GM19452 (cell line): ENCODE measurements around the gene ALPK3.
"Not testable (repeated sequence)": the region's sequence is repeated elsewhere in the genome, so short reads cannot be mapped to it uniquely, and the experiment has no call there.

Experiments
- ATAC-seq: cut with Tn5 transposase; IDR thresholded peaks from one replicate; pipeline ENCODE4 v1.9.1; 2021; ENCODE audit not compliant: unreplicated experiment

The ALPK3 gene

GRCh38 chr15:84842781-84843180 is 25.6 kb downstream of the ALPK3 start:
- ATAC-seq = no peak

DNA sequence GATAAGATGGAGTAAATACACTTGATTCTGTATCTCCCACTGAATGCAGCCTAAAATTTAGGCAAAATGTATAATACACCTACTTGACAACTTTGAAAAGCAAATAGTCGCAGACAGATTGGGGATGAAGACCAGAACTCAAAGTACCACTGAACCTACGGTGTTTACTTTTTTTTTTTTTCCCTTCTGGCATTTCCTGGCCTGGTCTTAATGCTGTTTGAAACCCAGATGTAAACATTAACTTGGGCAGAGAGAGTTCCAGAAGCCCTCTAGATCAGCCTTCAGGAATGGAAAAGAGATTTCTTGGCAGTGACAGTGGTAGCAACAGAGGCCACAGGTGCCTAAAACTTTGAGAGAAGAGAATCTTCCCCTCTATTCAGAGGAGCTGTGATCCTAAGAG is 27.8 kb downstream of the ALPK3 start:
- ATAC-seq = no peak

DNA sequence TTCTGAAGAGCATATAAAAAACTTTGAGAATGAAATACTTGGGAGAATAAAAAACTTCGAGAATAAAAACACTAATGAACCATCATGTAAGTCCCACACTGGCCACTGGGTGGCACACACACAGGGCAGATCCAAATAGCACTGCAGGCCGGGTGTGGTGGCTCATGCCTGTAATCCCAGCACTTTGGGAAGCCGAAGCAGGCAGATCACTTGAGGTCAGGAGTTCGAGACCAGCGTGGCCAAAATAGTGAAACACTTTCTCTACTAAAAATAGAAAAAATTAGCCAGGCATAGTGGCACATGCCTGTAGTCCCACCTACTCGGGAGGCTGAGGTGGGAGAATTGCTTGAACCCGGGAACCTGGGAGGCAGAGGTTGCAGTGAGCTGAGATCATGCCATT is 28.5 kb downstream of the ALPK3 start:
- ATAC-seq = not testable (repeated sequence)

- ATAC-seq = no peak
These were observed 29.1 kb downstream of the ALPK3 start for GRCh38 chr15:84846269-84846668.

- ATAC-seq = no peak
These were observed 30.2 kb downstream of the ALPK3 start for GRCh38 chr15:84847382-84847781.

- no peak for ATAC-seq
These were observed 35.1 kb downstream of the ALPK3 start for GRCh38 chr15:84852212-84852611.

GRCh38 chr15:84855136-84855535 is 38.0 kb downstream of the ALPK3 start:
- ATAC-seq = no peak

- no peak for ATAC-seq
These were observed 38.6 kb downstream of the ALPK3 start for GRCh38 chr15:84855765-84856164.

DNA sequence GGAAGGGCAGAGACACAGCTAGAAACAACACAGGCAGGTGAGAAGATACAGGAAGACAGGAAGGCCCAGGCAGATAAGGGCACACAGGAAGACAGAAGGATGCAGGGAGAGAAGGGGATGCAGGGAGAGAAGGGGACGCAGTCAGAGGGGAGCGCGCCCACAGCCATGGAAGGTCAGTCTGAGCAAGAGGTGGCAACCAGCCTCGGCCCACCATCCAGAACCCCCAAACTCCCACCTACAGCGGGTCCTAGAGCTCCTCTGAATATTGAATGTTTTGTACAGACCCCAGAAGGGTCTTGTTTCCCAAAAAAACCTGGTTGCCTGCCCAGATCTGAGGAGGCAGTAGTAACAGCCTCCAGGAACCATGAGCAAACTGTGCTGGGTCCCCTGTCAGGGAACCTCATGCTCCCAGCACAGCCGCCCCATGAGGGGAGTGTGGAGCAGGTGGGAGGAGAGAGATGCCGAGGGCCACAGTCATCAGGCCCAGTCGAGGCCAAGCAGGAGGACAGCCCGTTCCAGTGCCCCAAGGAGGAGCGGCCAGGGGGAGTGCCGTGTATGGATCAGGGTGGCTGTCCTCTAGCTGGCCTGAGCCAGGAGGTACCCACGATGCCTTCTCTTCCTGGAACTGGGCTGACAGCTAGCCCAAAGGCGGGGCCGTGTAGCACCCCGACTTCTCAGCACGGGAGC is 39.7 kb downstream of the ALPK3 start:
- ATAC-seq = no peak

DNA sequence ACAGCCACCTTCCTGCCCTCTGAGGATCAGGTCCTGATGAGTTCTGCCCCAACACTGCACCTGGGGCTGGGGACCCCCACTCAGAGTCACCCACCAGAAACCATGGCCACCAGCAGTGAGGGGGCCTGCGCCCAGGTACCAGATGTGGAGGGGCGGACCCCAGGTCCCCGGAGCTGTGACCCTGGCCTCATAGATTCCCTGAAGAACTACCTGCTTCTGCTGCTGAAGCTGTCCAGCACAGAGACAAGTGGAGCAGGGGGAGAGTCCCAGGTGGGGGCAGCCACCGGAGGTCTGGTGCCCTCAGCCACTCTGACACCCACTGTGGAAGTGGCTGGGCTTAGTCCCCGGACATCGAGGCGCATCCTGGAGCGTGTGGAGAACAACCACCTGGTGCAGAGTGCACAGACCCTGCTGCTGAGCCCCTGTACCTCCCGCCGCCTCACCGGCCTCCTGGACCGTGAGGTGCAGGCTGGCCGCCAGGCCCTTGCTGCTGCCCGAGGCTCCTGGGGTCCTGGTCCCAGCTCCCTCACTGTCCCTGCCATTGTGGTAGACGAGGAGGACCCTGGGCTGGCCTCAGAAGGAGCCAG is 40.4 kb downstream of the ALPK3 start:
- ATAC-seq = no peak

- ATAC-seq = no peak
These were observed 41.1 kb downstream of the ALPK3 start for GRCh38 chr15:84858231-84858630.

DNA sequence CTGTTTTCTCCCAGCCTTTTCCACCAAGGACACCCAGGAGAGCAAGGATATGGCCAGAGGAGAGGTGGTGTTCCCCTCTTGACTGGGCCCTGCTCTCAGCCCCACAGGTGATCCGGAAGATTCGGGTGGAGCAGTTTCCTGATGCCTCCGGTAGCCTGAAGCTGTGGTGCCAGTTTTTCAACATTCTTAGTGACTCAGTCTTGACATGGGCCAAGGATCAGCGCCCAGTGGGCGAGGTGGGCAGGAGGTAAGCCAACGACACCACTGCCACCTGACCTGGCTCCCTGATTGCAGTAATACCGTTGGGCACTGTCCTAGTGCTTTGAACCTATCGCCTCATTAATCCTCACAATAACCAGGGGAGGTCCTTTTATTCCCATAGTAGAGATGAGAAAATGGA is 42.0 kb downstream of the ALPK3 start:
- ATAC-seq = no peak

DNA sequence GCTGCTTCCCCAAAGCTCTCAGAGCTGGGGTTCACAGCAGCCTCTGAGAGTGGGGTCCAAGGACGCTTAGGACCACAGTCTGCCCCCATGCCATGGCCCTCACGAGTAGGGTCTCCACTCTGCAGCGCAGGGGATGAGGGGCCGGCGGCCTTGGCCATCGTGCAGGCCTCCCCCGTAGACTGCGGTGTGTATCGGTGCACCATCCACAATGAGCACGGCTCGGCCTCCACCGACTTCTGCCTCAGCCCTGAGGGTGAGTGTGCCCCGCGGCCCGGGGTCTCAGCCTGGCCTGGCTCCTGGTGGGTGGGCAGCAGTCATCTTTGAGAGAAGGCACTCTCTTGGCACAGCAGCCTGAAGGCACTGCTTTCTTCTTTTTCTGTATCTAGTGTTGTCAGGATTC is 42.5 kb downstream of the ALPK3 start:
- no peak for ATAC-seq

DNA sequence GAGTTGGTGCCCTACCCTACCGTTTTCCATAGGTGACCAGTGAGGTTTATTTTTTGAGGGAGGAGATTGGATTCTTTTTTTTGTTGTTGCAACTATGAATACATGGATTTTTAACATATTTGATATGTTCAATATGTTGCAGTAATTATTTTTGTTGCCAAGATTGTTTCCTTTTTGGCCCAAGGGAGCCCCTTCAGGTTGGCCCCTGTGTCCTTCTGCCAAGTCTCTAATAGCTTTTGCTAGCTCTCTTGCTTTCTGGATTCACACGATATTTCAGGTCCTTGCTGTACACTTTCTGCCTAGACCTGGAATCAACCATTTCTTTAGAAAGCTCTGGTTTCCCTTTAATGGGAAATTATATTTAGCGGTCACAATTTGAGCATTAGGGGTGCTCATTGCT is 44.6 kb downstream of the ALPK3 start:
- no peak for ATAC-seq

- ATAC-seq = no peak
These were observed 45.2 kb downstream of the ALPK3 start for GRCh38 chr15:84862214-84862975.

GRCh38 chr15:84863565-84864443 is 46.6 kb downstream of the ALPK3 start:
- no peak for ATAC-seq

DNA sequence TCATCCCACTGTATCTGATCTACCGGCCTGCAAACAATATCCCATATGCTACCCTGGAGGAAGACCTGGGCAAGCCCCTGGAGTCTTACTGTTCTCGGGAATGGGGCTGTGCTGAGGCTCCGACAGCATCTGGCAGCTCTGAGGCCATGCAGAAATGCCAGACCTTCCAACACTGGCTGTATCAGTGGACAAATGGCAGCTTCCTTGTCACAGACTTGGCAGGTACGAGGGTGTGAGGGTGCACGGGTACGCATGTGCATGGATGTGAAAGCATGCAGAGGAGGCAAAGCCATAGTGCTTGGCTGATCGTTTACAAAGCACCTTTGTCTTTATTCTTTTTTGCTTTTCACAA is 47.3 kb downstream of the ALPK3 start:
- no peak for ATAC-seq

GRCh38 chr15:84865074-84865569 is 48.0 kb downstream of the ALPK3 start:
- no peak for ATAC-seq

GRCh38 chr15:84868037-84868880 is 51.1 kb downstream of the ALPK3 start:
- no peak for ATAC-seq

DNA sequence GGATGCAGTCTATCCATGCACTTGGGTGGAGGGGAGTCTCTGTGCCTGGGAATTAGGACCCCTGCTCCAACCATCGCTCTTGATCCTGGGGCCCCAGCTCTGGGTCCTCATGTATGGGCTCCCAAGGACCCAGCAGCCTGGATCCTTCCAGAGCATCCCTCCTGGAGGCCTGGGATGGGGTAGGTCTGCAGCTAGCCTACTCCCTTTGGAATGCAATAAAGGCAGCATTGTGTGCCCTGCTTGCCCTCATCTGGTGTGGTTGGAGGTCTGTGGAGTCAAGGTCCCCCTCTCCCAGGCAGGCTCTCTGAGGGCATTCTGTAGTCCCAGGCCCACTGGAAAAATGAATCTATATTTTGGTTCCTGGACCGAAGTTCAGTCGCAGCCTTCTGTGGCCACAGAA is 52.4 kb downstream of the ALPK3 start:
- no peak for ATAC-seq
